ENCODE measurements around the gene MYOM3.

The MYOM3 gene

DNA sequence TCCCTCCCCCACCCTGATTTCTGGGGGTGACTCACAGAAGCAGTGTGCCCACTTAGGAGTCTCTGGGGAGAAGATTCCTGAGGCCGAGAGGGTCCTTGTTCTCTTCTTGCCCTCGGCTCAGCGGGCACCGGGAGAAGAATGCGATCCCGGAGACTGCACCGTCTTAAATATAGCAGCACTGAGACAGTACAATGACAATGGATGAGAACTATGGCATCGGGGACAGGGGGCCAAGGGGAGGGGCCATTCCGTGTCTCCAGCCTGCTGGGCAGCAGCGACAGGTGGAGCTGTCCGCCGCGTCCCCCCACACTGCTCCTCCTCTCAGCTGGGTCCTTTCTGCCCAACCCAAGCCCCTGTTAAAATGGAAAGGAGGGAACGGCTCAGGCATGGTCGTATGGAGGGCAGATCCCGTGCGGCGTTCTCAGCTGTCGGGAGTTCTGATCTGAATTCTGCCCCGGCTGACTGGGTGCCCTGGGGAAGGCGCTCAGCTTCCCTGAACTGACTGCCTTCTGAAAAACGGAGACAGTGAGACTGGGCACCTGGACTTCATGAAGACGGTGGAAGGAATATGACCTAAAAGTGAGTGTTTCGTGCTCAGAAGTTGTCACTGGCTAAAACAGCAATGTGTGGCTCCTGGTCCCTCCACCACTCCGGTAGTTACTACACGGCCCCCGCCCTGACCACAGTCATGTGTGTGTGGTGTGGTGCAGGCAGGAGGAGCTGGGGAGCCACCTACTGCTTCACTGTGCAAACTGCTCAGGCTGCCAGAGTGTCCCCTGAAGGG lies at the start of gene MYOM3:
MYOM3 (minus strand) TSS at position 140 of the 784 bp plus-strand sequence. CDS start 3,499 bp downstream, outside the sequence.
- TF ChIP-seq, protein P1, sequence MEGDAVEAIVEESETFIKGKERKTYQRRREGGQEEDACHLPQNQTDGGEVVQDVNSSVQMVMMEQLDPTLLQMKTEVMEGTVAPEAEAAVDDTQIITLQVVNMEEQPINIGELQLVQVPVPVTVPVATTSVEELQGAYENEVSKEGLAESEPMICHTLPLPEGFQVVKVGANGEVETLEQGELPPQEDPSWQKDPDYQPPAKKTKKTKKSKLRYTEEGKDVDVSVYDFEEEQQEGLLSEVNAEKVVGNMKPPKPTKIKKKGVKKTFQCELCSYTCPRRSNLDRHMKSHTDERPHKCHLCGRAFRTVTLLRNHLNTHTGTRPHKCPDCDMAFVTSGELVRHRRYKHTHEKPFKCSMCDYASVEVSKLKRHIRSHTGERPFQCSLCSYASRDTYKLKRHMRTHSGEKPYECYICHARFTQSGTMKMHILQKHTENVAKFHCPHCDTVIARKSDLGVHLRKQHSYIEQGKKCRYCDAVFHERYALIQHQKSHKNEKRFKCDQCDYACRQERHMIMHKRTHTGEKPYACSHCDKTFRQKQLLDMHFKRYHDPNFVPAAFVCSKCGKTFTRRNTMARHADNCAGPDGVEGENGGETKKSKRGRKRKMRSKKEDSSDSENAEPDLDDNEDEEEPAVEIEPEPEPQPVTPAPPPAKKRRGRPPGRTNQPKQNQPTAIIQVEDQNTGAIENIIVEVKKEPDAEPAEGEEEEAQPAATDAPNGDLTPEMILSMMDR (IDR thresholded peaks at IDR 0.05; ENCODE audit: low read depth, low read length) = peak; percentile 52
- DNase-seq (ENCODE audit: extremely low read depth, low read depth) = peak; percentile 23

DNA sequence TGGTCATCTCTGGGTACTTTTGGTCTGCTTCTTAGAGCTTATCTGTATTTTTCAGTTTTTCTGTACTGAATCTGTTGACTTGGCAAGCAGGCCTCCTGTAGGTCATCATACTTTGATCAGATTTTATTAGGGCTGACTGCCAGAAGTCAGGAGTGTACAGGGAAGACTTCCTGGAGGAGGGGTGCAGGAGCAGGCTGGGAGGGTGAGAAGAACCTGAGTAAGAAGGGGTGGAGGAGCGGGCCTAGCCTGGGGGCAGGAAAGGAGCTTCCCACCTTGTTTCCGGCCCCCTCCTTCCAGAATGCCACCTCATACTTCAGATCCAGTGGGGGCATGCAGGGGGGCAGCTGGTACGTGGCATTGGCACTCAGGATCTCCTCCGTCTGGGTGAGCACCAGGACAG lies 49.3 kb upstream of the MYOM3 start:
- TF ChIP-seq, protein P1 (IDR thresholded peaks at IDR 0.05; ENCODE audit: low read depth, low read length) = no peak

DNA sequence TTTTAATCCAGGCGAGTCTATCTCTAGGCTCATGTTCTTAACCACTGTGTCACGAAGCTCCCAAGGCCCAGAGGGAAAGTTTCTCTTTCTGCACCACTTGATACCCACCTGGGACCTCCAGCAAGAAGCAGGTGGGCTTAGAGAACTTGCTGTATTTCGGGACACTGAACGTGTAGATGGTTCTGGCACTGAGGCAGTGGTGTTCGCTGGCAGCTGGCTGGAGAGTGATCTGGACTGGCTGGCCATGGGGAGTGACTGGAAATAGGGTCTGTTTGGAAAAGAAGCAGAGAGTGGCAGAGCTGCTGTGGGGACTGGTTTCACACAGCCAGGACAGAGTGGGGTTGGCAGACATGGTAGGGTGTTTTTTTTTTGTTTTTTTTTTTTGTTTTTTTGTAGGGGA lies 47.4 kb upstream of the MYOM3 start:
- TF ChIP-seq, protein P1 (IDR thresholded peaks at IDR 0.05; ENCODE audit: low read depth, low read length) = no peak
- no peak for DNase-seq (ENCODE audit: extremely low read depth, low read depth)

More for the DNA sequence above, 49.3 kb upstream of the MYOM3 start:
- no peak for DNase-seq (ENCODE audit: extremely low read depth, low read depth)

DNA sequence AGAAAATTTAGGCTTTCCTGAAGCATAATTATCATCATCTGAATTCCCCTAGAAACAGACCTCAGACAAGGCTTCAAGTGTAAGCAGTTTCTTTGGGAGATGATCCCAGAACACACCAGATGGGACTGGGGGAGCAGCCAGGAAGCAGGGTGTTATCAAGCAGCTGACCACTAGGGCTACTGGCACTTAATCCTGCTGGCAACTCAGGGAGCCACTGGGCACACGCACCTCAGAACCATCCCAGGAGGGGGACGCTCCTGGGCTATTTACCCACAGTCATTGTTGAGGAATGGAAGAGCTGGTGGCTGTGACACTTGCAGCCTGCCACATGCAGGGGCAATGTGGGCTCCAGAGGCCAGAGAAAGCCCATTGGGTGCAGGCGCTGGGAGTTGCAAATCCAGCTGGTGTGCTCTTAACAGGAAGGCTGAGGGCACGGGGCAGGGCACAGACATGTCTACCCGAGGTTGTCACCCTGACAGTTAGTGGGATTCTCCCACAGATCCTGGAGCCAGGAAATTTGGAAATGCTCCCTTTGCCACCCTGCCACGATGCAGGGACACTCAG lies 46.1 kb upstream of the MYOM3 start:
- TF ChIP-seq, protein P1 (IDR thresholded peaks at IDR 0.05; ENCODE audit: low read depth, low read length) = peak; percentile 7
- no peak for DNase-seq (ENCODE audit: extremely low read depth, low read depth)

DNA sequence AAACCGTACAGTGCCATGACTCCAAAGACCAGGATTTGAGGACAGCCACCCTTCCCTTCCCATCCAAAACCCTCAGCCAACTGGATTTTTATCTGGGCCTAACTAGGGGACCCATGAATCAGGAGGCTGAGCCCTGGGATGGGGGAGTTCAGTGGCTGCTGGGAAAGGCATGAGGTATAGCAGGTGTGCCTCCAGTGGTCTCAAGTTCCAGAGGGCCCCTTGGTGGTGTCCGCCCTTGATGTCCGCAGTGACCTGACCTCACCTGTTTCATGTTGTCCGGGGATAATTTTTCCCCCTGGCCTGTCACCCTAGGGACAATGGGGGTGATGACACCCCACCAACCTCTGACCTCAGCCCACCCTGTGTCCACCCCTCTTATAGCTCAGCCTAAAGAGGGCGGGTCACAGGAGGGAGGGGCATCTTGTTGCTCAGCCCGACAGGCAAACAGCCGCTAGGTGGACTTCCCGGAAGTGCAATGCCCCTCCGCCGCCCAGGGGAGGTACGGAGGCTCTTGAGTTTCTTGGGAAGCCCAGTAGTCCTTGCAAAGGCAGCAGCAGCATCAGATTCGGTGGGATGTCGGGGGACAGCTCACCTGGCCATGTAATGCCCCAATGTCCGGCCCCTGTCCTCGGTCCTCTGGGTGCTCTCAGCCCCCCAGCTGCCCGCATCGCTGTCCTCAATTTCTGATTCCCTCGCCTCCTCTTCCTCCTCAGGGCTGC lies 44.8 kb upstream of the MYOM3 start:
- TF ChIP-seq, protein P1 (IDR thresholded peaks at IDR 0.05; ENCODE audit: low read depth, low read length) = no peak

DNA sequence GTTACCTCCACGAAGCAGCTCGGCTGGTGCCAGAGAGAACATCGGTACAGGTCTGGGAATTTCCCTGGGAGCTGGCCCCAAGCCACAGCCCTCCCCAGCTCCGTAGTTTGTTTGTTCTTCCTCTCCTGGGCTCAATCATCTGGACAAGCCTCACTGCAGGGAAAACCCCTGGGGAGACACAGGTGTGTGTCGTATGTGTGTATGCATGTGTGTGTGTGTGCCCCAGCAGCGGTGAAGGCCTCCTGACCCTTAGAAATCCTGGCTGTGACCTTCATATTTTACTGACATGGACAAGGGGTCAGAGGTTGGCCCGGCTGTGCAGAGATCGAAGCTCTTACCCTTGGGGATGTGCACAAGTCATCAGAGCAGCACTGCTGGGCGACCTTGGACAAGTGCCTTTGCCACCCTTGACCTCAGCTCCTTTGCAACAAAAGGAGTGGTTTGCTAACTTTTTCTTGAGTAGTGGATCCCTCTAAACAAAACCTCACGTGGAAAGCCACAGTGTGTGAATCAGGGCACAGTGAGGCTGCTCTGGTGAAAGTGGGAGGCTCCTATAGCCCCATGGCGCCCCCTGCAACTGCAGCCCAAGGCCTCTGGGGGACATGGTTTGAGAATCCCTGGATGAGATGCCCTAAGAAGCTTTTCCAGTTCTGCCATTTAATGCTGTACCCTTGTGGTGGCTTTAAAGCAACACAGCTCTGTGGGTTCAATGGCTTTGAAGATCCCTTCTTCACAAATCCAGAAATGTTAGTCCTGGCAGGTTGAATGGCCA lies 43.3 kb upstream of the MYOM3 start:
- DNase-seq (ENCODE audit: extremely low read depth, low read depth) = no peak
- TF ChIP-seq, protein P1 (IDR thresholded peaks at IDR 0.05; ENCODE audit: low read depth, low read length) = no peak

More for the DNA sequence above, 44.8 kb upstream of the MYOM3 start:
- no peak for DNase-seq (ENCODE audit: extremely low read depth, low read depth)
